Measurements from ENCODE around the gene KLRK1.

DNA sequence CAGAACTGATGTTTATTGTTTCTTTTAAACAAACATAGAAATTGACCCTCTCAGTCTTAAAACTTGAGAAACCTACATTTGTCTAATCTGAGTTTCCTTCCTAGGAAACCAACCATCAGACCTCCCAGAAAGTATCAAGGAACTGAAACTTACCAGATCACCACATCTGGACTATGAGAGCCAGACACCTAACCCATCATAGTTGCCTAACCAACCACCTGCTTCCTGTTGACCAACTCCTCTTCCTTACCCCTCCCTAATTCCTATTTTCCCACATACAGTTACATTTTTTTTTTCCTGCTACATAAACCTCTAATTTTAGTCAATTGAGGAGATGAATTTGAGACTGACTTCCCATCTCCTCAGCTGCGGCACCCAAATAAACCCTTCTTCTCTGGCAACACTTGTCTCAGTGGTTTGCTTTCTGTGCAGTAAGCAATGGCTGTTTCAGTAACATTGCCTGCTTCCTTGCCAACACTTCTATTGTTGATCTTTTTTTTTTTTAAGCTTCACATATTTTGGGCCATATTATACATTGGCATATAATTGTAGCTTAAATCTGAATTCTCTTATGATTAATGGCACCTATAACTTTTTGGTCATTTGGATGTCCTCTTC, 47.8 kb downstream of the KLRK1 start:
- no peak for TF ChIP-seq POLR2A (IDR thresholded peaks at IDR 0.05)
- TF ChIP-seq, protein P1, sequence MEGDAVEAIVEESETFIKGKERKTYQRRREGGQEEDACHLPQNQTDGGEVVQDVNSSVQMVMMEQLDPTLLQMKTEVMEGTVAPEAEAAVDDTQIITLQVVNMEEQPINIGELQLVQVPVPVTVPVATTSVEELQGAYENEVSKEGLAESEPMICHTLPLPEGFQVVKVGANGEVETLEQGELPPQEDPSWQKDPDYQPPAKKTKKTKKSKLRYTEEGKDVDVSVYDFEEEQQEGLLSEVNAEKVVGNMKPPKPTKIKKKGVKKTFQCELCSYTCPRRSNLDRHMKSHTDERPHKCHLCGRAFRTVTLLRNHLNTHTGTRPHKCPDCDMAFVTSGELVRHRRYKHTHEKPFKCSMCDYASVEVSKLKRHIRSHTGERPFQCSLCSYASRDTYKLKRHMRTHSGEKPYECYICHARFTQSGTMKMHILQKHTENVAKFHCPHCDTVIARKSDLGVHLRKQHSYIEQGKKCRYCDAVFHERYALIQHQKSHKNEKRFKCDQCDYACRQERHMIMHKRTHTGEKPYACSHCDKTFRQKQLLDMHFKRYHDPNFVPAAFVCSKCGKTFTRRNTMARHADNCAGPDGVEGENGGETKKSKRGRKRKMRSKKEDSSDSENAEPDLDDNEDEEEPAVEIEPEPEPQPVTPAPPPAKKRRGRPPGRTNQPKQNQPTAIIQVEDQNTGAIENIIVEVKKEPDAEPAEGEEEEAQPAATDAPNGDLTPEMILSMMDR (IDR thresholded peaks at IDR 0.05): no peak
- no peak for TF ChIP-seq POLR2AphosphoS5 (IDR thresholded peaks at IDR 0.05)

Measured in breast epithelium (tissue), 3 donors.